Head of caudate nucleus (tissue), 42 donors: ENCODE measurements around the gene SFMBT2.
"Not testable (repeated sequence)": the region's sequence is repeated elsewhere in the genome, so short reads cannot be mapped to it uniquely, and the experiment has no call there.

Experiments
- DNase-seq, 42 donors: peaks; one replicate each; pipeline versions ENCODE4 v3.0.0 to v3.0.0-alpha.2; 2020 to 2021; ENCODE audit warnings: mixed read lengths in 7 of 42
- intact Hi-C: fragments of 100-400 bp; cut with DNase I; formaldehyde crosslinking; loops from one replicate; pipeline ENCODE4 v1.15.0; 2022

Gene SFMBT2

GRCh38 chr10:7408291-7409044 lies 2.4 kb downstream of the SFMBT2 start:
- DNase-seq, result peak; percentile 49 to 91 (median 78)
- intact Hi-C loops, result loop anchor here (2.0 to 10.0 kb wide), 2 partner anchors 150 to 284 kb away; no protein-coding TSS in a partner anchor

- DNase-seq, result peak in 38 of 42 donors; percentile 23 to 71 (median 50)
These were observed 3.2 kb downstream of the SFMBT2 start for GRCh38 chr10:7407368-7408290.

GRCh38 chr10:7406712-7407333 lies 4.0 kb downstream of the SFMBT2 start:
- DNase-seq, result peak in 1 of 42 donors; percentile 12
- intact Hi-C loops, result loop anchor here (10.0 kb wide), 1 partner anchor 282 kb away; no protein-coding TSS in a partner anchor

More at GRCh38 chr10:7407368-7408290, 3.2 kb downstream of the SFMBT2 start:
- intact Hi-C loops, result loop anchor here (2.0 to 10.0 kb wide), 2 partner anchors 149 to 283 kb away; no protein-coding TSS in a partner anchor

GRCh38 chr10:7405637-7406036 lies 5.2 kb downstream of the SFMBT2 start:
- peak in 8 of 42 donors; percentile 7 to 51 (median 30) for DNase-seq

GRCh38 chr10:7403620-7404019 lies 7.2 kb downstream of the SFMBT2 start:
- no peak for DNase-seq
- intact Hi-C loops, result loop anchor here (10.0 kb wide), 1 partner anchor 279 kb away; no protein-coding TSS in a partner anchor

More at GRCh38 chr10:7405637-7406036, 5.2 kb downstream of the SFMBT2 start:
- intact Hi-C loops, result loop anchor here (10.0 kb wide), 1 partner anchor 281 kb away; no protein-coding TSS in a partner anchor

- intact Hi-C loops, result loop anchor here (10.0 kb wide), 1 partner anchor 277 kb away; no protein-coding TSS in a partner anchor
These were observed 9.1 kb downstream of the SFMBT2 start for GRCh38 chr10:7401782-7402181.

GRCh38 chr10:7401156-7401555 lies 9.7 kb downstream of the SFMBT2 start:
- intact Hi-C loops, result loop anchor here (10.0 kb wide), 1 partner anchor 276 kb away; no protein-coding TSS in a partner anchor
- no peak for DNase-seq

More at GRCh38 chr10:7401782-7402181, 9.1 kb downstream of the SFMBT2 start:
- no peak for DNase-seq

GRCh38 chr10:7400068-7400715 lies 10.6 kb downstream of the SFMBT2 start:
- peak in 11 of 42 donors; percentile 10 to 50 (median 28) for DNase-seq
- intact Hi-C loops, result loop anchor here (10.0 kb wide), 1 partner anchor 275 kb away; no protein-coding TSS in a partner anchor

GRCh38 chr10:7399533-7399932 lies 11.3 kb downstream of the SFMBT2 start:
- intact Hi-C loops, result no loop called here
- no peak for DNase-seq

GRCh38 chr10:7397049-7398035 lies 13.5 kb downstream of the SFMBT2 start:
- intact Hi-C loops, result no loop called here
- DNase-seq, result peak in 6 of 42 donors; percentile 15 to 58 (median 22)

GRCh38 chr10:7392301-7392700 lies 18.5 kb downstream of the SFMBT2 start:
- DNase-seq, intact Hi-C loops: not testable (repeated sequence)

GRCh38 chr10:7391748-7392147 lies 19.1 kb downstream of the SFMBT2 start:
- intact Hi-C loops, result no loop called here
- DNase-seq, result no peak

- DNase-seq, intact Hi-C loops: not testable (repeated sequence)
These were observed 20.1 kb downstream of the SFMBT2 start for GRCh38 chr10:7390689-7391110.

- intact Hi-C loops, result no loop called here
- no peak for DNase-seq
These were observed 21.0 kb downstream of the SFMBT2 start for GRCh38 chr10:7389844-7390243.

- DNase-seq, result no peak
- intact Hi-C loops, result no loop called here
These were observed 21.5 kb downstream of the SFMBT2 start for GRCh38 chr10:7389346-7389745.

GRCh38 chr10:7388602-7389001 lies 22.2 kb downstream of the SFMBT2 start:
- intact Hi-C loops, result no loop called here
- DNase-seq, result no peak

- intact Hi-C loops, DNase-seq: not testable (repeated sequence)
These were observed 22.7 kb downstream of the SFMBT2 start for GRCh38 chr10:7388149-7388548.
